OCI-LY7 (cell line): ENCODE data around the gene MSRB3. TPM values are rescaled to one million over a fixed set of nuclear protein-coding genes. Genes with fewer than 3 reads are reported as not detected.

Experiments used
- BruUV-seq: library from RNA; stranded (reverse); fragments of 400-500 nt; replicated peaks from 2 replicates; lab custom pipeline; 2021; lab: Mats Ljungman, UMichigan
- CTCF ChIA-PET: fragments of 300-600 bp; sonication (Branson Sonifier 250); formaldehyde crosslinking; loops from one replicate; lab custom pipeline; 2022; ENCODE audit warnings: antibody characterized with exemption; ENCODE audit not compliant: unreplicated experiment; lab: Charles Lee
- POLR2A ChIA-PET: fragments of 300-600 bp; sonication (Branson Sonifier 250); formaldehyde crosslinking; loops from one replicate; lab custom pipeline; 2022; ENCODE audit warnings: antibody characterized with exemption; lab: Charles Lee
- DNase-seq: peaks from one replicate; pipeline ENCODE4 v3.0.0-alpha.2; 2015; ENCODE audit warnings: low spot score
- H2AFZ ChIP-seq: fragments of 200-600 bp; sonication (generic), shearing (Covaris generic); 2 replicates; pipeline ENCODE4 v1.6.1; 2014; ENCODE audit warnings: mild to moderate bottlenecking, antibody characterized with exemption, low read length, moderate library complexity
- H3K27ac ChIP-seq: fragments of 200-600 bp; sonication (generic); 2 replicates; pipeline ENCODE4 v1.5.1; 2014; ENCODE audit warnings: mixed run types, low read depth, mild to moderate bottlenecking, moderate library complexity, low read length, inconsistent platforms; ENCODE audit not compliant: poor library complexity, severe bottlenecking
- H3K36me3 ChIP-seq: fragments of 200-600 bp; sonication (generic); 2 replicates; pipeline ENCODE4 v1.6.1; 2014; ENCODE audit warnings: mild to moderate bottlenecking, antibody characterized with exemption, low read length, moderate library complexity, mixed read lengths; ENCODE audit not compliant: insufficient read depth
- H3K4me1 ChIP-seq: fragments of 200-600 bp; sonication (generic); 2 replicates; pipeline ENCODE4 v1.5.1; 2014; ENCODE audit warnings: mild to moderate bottlenecking, low read length; ENCODE audit not compliant: insufficient read depth, poor library complexity, severe bottlenecking
- H3K4me2 ChIP-seq: fragments of 200-600 bp; sonication (generic); 2 replicates; pipeline ENCODE4 v1.6.1; 2014; ENCODE audit warnings: mild to moderate bottlenecking, low read length
- H3K4me3 ChIP-seq: fragments of 200-600 bp; sonication (generic); 2 replicates; pipeline ENCODE4 v1.5.1; 2014; ENCODE audit warnings: mild to moderate bottlenecking, low read depth, low read length; ENCODE audit not compliant: poor library complexity, severe bottlenecking
- H3K79me2 ChIP-seq: fragments of 200-600 bp; sonication (generic); 2 replicates; pipeline ENCODE4 v1.6.1; 2016; ENCODE audit warnings: low read depth, mild to moderate bottlenecking, low read length, moderate library complexity, mixed read lengths; ENCODE audit not compliant: insufficient read depth
- H3K9me2 ChIP-seq: fragments of 200-600 bp; sonication (generic); 2 replicates; pipeline ENCODE4 v1.6.1; 2016; ENCODE audit warnings: mild to moderate bottlenecking, low read length, mixed read lengths; ENCODE audit not compliant: insufficient read depth
- H3K9me3 ChIP-seq: fragments of 200-600 bp; sonication (generic); 2 replicates; pipeline ENCODE4 v1.6.1; 2014; ENCODE audit warnings: mild to moderate bottlenecking, mixed run types, low read length, mixed read lengths
- H4K20me1 ChIP-seq: fragments of 200-600 bp; sonication (generic); 2 replicates; pipeline ENCODE4 v1.6.1; 2014; ENCODE audit warnings: mild to moderate bottlenecking, antibody characterized with exemption, low read length, moderate library complexity, mixed read lengths; ENCODE audit not compliant: insufficient read depth
- CTCF ChIP-seq: fragments of 200-600 bp; sonication (generic); conservative IDR thresholded peaks from 2 replicates; pipeline ENCODE4 v1.5.1; 2014; ENCODE audit warnings: mild to moderate bottlenecking, antibody characterized with exemption, low read length, moderate library complexity, mixed read lengths
- EZH2phosphoT487 ChIP-seq: fragments of 200-600 bp; sonication (generic); IDR thresholded peaks from 2 replicates; pipeline ENCODE4 v1.6.1; 2018; ENCODE audit warnings: low read depth, borderline replicate concordance, mild to moderate bottlenecking, mixed run types, antibody characterized with exemption, low read length, moderate library complexity, mixed read lengths
- intact Hi-C: fragments of 100-400 bp; cut with micrococcal nuclease; formaldehyde crosslinking; loops from one replicate; pipeline ENCODE4 v1.10.0; 2022; ENCODE audit not compliant: unreplicated experiment
- total RNA-seq, 2 experiments: library from RNA; depleted of rRNA in 1 of 2; stranded (reverse); fragments of >200 nt in 1 of 2; shearing (Covaris generic) in 1 of 2; gene quantifications; 2 replicates each; pipeline ENCODE4 v1.2.3, GENCODE V29; 2014 to 2022

Gene MSRB3
- total RNA-seq, 2 experiments from 2014 or later: not detected

GRCh38 chr12:65259501-65259900 lies 19.0 kb upstream of the MSRB3 start:
- POLR2A ChIA-PET: no interaction called here
- CTCF ChIA-PET: no interaction called here
- no TSS peak for BruUV-seq
- no peaks in the 10 kb centered on the region for H3K9me3 ChIP-seq
- no peak overlapping the region for H2AFZ ChIP-seq
- no peaks in the 10 kb centered on the region for H3K36me3 ChIP-seq
- intact Hi-C loops: no loop called here
- H3K27ac ChIP-seq: no peak overlapping the region
- no peak for DNase-seq
- H3K4me3 ChIP-seq: no peak overlapping the region
- no peaks in the 10 kb centered on the region for H4K20me1 ChIP-seq
- H3K4me1 ChIP-seq: no peaks in the 10 kb centered on the region
- H3K9me2 ChIP-seq: no peaks in the 10 kb centered on the region
- TF ChIP-seq CTCF (no peak), EZH2phosphoT487 (no peak)
- H3K4me2 ChIP-seq: no peak overlapping the region
- H3K79me2 ChIP-seq: no peaks in the 10 kb centered on the region

GRCh38 chr12:65263777-65264176 lies 14.7 kb upstream of the MSRB3 start:
- intact Hi-C loops: no loop called here
- Histone ChIP-seq H3K9me2 (no peaks in the 10 kb centered on the region), H3K27ac (no peak overlapping the region), H3K9me3 (no peaks in the 10 kb centered on the region), H3K79me2 (no peaks in the 10 kb centered on the region), H3K4me2 (no peak overlapping the region), H2AFZ (no peak overlapping the region), H3K4me1 (no peaks in the 10 kb centered on the region), H3K4me3 (no peak overlapping the region), H3K36me3 (no peaks in the 10 kb centered on the region), H4K20me1 (no peaks in the 10 kb centered on the region)
- no TSS peak for BruUV-seq
- DNase-seq: no peak
- CTCF ChIA-PET: no interaction called here
- POLR2A ChIA-PET: no interaction called here
- TF ChIP-seq CTCF (no peak), EZH2phosphoT487 (no peak)

GRCh38 chr12:65266408-65266807 lies 12.1 kb upstream of the MSRB3 start:
- intact Hi-C loops: no loop called here
- TF ChIP-seq EZH2phosphoT487: no peak
- no peak overlapping the region for H2AFZ ChIP-seq
- no TSS peak for BruUV-seq
- no peaks in the 10 kb centered on the region for H3K36me3 ChIP-seq
- no peak overlapping the region for H3K27ac ChIP-seq
- no peaks in the 10 kb centered on the region for H4K20me1 ChIP-seq
- no peak overlapping the region for H3K4me2 ChIP-seq
- H3K9me3 ChIP-seq: no peaks in the 10 kb centered on the region
- H3K9me2 ChIP-seq: no peaks in the 10 kb centered on the region
- POLR2A ChIA-PET: no interaction called here
- H3K4me1 ChIP-seq: no peaks in the 10 kb centered on the region
- no peaks in the 10 kb centered on the region for H3K79me2 ChIP-seq
- CTCF ChIA-PET: no interaction called here
- no peak for DNase-seq
- no peak overlapping the region for H3K4me3 ChIP-seq
